GM23248 (cell line): ENCODE measurements around the gene ATRN.

Source experiments
- EZH2 ChIP-seq: fragments of 200-600 bp; sonication (generic); IDR thresholded peaks from 2 replicates; pipeline ENCODE4 v1.6.1; 2018; ENCODE audit warnings: antibody characterized with exemption, mild to moderate bottlenecking; ENCODE audit not compliant: insufficient read depth, poor library complexity, severe bottlenecking
- EZH2phosphoT487 ChIP-seq: fragments of 200-600 bp; sonication (generic); IDR thresholded peaks from 2 replicates; pipeline ENCODE4 v1.6.1; 2018; ENCODE audit warnings: antibody characterized with exemption, moderate library complexity, mild to moderate bottlenecking, low read depth; ENCODE audit not compliant: insufficient read depth

- no peak for TF ChIP-seq EZH2
- TF ChIP-seq EZH2phosphoT487, result no peak
Observed at GRCh38 chr20:3698591-3699001, 227.8 kb downstream of the ATRN start.
